HEK293T (cell line): ENCODE results near the gene CNTN5.

Source experiments
- BHLHE40 ChIP-seq: fragments of 450-650 bp; IDR thresholded peaks from 2 replicates; pipeline ENCODE4 v1.6.1; 2016; ENCODE audit warnings: mild to moderate bottlenecking, moderate library complexity, borderline replicate concordance
- CTBP1 ChIP-seq: fragments of 450-650 bp; IDR thresholded peaks from 2 replicates; pipeline ENCODE4 v1.6.1; 2016; ENCODE audit warnings: borderline replicate concordance
- FOXA1 ChIP-seq: fragments of 450-650 bp; IDR thresholded peaks from 2 replicates; pipeline ENCODE4 v1.6.1; 2016; ENCODE audit warnings: mild to moderate bottlenecking
- FOXK2 ChIP-seq: fragments of 450-650 bp; IDR thresholded peaks from 2 replicates; pipeline ENCODE4 v1.6.1; 2016; ENCODE audit warnings: mild to moderate bottlenecking
- FOXM1 ChIP-seq: fragments of 450-650 bp; IDR thresholded peaks from 2 replicates; pipeline ENCODE4 v1.6.1; 2017; ENCODE audit warnings: mild to moderate bottlenecking, borderline replicate concordance
- HDGF ChIP-seq: fragments of 450-650 bp; IDR thresholded peaks from 2 replicates; pipeline ENCODE4 v1.6.1; 2017; ENCODE audit warnings: antibody characterized with exemption, borderline replicate concordance
- LEF1 ChIP-seq: fragments of 450-650 bp; IDR thresholded peaks from 2 replicates; pipeline ENCODE4 v1.6.1; 2017; ENCODE audit warnings: mild to moderate bottlenecking, borderline replicate concordance
- NFRKB ChIP-seq: fragments of 450-650 bp; IDR thresholded peaks from 2 replicates; pipeline ENCODE4 v1.6.1; 2016; ENCODE audit warnings: mild to moderate bottlenecking, moderate library complexity
- PKNOX1 ChIP-seq: fragments of 450-650 bp; IDR thresholded peaks from 2 replicates; pipeline ENCODE4 v1.6.1; 2016
- SP1 ChIP-seq: fragments of 450-650 bp; IDR thresholded peaks from 2 replicates; pipeline ENCODE4 v1.6.1; 2017
- SUZ12 ChIP-seq: fragments of 450-650 bp; IDR thresholded peaks from 2 replicates; pipeline ENCODE4 v1.6.1; 2016; ENCODE audit warnings: mild to moderate bottlenecking
- TARDBP ChIP-seq: fragments of 450-650 bp; IDR thresholded peaks from 2 replicates; pipeline ENCODE4 v1.6.1; 2016
- ZNF384 ChIP-seq: fragments of 450-650 bp; IDR thresholded peaks from 2 replicates; pipeline ENCODE4 v1.6.1; 2016

GRCh38 chr11:99818991-99819390 is 798.2 kb downstream of the CNTN5 start:
- TF ChIP-seq FOXA1 (no peak), TARDBP (no peak), FOXM1 (no peak), HDGF (no peak), SP1 (no peak), PKNOX1 (no peak), SUZ12 (no peak), ZNF384 (no peak), CTBP1 (no peak), NFRKB (no peak), FOXK2 (no peak), BHLHE40 (no peak), LEF1 (no peak)
